BE2C (cell line): Measurements from ENCODE around the gene SPIN2B.

ENCODE experiments used
- DNase-seq: peaks from one replicate; pipeline ENCODE4 v3.0.0-alpha.2; 2020
- H3K27me3 ChIP-seq: fragments of 250-450 bp; sonication (Bioruptor Pico); 2 replicates; pipeline ENCODE4 v1.5.1; 2020; ENCODE audit warnings: mild to moderate bottlenecking
- H3K36me3 ChIP-seq: fragments of 250-450 bp; sonication (Bioruptor Pico); 2 replicates; pipeline ENCODE4 v1.5.1; 2020; ENCODE audit warnings: mild to moderate bottlenecking
- H3K4me1 ChIP-seq: fragments of 250-450 bp; sonication (Bioruptor Pico); 2 replicates; pipeline ENCODE4 v1.5.1; 2020
- H3K4me3 ChIP-seq: 2 replicates; pipeline ENCODE4 v1.5.1; 2011; ENCODE audit warnings: low read depth, low read length
- H3K9me3 ChIP-seq: fragments of 250-450 bp; sonication (Bioruptor Pico); 2 replicates; pipeline ENCODE4 v1.5.1; 2020
- CTCF ChIP-seq: IDR thresholded peaks from 2 replicates; pipeline ENCODE4 v1.5.1; 2012; ENCODE audit warnings: mild to moderate bottlenecking, low read depth, low read length

Gene SPIN2B

GRCh38 chrX:57074458-57074857 is 46.9 kb downstream of the SPIN2B start:
- H3K4me1 ChIP-seq, result no peaks in the 10 kb centered on the region
- H3K9me3 ChIP-seq, result no peaks in the 10 kb centered on the region
- no peaks in the 10 kb centered on the region for H3K27me3 ChIP-seq
- H3K4me3 ChIP-seq, result no peak overlapping the region
- DNase-seq, result no peak
- no peak for TF ChIP-seq CTCF
- H3K36me3 ChIP-seq, result no peaks in the 10 kb centered on the region

- no peaks in the 10 kb centered on the region for H3K27me3 ChIP-seq
- no peaks in the 10 kb centered on the region for H3K36me3 ChIP-seq
- H3K4me3 ChIP-seq, result no peak overlapping the region
- no peaks in the 10 kb centered on the region for H3K4me1 ChIP-seq
- H3K9me3 ChIP-seq, result no peaks in the 10 kb centered on the region
- no peak for DNase-seq
- TF ChIP-seq CTCF, result no peak
These were observed 51.0 kb downstream of the SPIN2B start for GRCh38 chrX:57070185-57070984.
